Measurements from ENCODE around the gene STRADB.
"Not testable (repeated sequence)": the region's sequence is repeated elsewhere in the genome, so short reads cannot be mapped to it uniquely, and the experiment has no call there.

Gene STRADB, protein sequence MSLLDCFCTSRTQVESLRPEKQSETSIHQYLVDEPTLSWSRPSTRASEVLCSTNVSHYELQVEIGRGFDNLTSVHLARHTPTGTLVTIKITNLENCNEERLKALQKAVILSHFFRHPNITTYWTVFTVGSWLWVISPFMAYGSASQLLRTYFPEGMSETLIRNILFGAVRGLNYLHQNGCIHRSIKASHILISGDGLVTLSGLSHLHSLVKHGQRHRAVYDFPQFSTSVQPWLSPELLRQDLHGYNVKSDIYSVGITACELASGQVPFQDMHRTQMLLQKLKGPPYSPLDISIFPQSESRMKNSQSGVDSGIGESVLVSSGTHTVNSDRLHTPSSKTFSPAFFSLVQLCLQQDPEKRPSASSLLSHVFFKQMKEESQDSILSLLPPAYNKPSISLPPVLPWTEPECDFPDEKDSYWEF

DNA sequence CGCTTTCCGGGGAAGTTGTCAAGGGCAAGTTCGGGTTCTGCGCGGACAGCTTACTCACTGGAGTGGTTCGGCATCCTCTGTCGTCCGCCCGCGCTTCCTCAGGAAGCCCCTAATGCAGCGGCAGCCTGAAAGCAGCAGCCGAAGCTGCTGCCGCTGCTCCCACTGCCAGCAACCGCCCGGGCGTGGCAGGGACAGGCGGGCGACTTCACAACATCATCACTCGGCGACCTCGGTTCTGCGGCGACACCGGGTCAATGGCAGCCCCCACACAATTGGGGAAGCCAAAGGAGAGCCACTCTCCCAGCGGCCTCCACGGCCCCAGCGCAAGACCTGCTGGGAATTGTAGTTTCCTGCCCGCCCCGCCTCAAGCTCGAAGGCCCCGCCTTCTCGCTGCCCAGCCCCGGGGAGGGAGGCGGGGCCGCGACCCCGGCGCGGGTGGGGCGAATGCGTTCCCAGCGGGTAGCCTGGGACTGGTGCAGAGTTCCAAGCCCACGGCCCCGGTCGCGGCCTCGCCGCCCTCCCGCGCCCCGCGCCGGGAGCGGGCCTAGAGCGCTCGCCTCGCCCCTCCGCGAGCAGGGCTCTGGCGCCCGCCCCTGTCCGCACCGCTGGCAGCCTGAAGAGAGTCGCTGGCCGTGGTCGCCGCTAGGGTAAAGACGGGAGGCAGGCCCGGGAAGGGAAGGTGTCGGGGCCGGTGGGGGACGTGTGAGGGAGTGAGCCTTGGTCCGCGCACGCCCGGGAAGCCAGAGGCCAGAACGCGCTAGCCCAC, at the start of gene STRADB, which contains the start of gene TRAK2:
Gene STRADB, plus strand, starts transcription at position 449 of the 766 bp plus-strand sequence. CDS start 3,101 bp downstream, outside the sequence.
Gene TRAK2, minus strand, starts transcription at position 167 of the 766 bp plus-strand sequence. CDS start 30,951 bp downstream, outside the sequence.
- DNase-seq = peak; percentile 93

DNA sequence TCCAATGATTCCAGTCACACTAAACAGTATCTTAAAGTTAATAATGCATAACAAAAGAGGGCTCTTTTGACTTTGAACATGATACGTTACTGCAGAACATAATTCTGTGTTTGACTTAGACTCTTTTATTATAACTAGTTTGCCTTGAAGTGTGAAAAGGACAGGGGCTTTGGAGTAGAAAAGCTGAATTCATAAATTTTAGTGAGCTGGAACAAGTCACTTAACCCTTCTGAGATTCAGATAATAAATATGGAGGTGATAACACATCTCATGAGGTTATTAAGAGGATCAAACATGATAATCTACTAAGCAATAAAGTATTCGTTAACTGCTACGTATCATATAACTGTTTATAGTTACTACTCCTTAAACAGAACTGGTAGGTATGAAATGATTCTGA, 49.7 kb upstream of the STRADB start:
- no peak for DNase-seq

DNA sequence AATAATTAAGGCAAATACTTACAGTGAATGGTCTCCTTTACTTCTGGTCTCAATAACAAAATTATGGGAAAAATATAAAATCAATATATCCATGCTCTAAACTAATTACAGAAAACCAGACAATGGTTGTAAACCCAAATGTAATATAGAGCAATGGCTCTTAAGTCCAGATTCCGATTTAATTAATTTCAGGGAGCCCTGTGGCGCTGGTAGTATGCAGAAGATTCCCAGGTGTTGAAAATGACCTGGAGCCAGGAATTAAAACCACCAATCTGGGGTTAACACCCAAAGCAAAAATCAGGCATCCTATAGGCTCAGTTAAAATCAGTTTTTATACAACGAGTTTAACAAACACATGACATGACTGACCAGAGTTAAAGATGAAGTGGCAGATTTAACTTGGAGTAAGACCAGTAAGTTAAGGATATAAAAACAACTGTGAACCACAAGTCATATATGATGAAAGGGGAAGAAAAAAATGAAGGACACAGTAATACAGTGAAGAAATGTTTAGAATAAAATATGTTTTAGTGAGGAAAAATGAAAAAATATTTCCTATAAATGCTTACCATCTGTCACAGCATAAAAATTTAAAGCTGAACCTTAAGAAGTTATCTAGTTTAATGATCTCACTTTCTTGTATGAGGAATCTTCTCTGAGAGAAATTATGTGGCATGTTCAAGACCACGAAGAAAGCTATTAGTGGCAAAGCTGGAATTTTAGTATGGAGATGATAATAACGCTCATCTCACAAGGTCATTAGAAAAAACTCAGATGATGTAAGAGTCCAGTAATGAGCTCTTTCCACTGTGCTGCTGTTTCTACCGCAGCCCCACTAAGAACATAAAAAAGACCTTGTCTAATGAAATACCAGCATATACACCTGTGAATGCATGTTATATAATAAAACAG, 48.6 kb upstream of the STRADB start:
- peak; percentile 92 for DNase-seq

DNA sequence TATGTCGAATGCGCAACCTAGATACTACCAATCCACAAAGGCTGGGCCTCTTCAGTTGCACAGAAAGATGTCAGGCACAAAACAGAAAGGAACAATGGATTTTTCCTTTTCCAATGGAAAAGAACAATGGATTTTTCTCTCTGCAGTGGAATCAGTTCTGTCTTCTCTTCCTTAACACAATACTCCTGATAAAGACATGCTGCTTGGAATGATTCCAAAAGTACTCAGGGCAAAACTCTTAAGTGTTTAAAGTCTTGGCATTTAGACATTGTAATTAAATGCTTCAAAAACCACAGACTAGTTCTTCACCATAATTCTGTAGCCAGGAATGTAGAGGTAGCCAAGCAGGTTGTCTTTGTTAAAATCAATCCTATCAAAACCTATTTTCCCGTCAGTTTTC, 47.7 kb upstream of the STRADB start:
- DNase-seq = peak; percentile 78

DNA sequence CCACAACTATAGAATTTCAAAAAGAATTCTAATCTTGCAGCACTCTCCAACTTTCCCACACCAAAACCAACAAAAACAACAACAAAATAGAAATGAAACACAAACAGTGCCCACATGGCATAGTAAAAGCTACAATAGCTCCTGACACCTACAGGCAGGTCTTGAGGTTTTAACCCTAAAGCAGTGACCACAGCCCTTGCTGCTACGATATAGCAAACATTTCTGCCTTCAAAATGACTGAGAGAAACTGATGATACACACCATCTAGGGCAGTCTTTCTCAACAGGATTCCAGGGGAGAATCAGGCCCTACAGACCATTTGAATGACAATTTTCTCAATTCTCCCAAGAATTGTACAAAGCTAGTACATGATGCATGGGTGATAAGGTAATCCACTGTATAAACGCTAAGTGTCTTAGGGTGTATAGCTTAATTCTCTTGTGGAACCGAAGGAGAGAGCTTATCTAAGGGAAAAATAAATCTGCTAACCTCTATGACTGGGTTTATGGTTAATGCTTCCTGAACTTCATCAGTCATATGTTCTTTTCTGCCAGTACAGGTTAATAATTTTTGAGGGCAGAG, 46.8 kb upstream of the STRADB start:
- no peak for DNase-seq

DNA sequence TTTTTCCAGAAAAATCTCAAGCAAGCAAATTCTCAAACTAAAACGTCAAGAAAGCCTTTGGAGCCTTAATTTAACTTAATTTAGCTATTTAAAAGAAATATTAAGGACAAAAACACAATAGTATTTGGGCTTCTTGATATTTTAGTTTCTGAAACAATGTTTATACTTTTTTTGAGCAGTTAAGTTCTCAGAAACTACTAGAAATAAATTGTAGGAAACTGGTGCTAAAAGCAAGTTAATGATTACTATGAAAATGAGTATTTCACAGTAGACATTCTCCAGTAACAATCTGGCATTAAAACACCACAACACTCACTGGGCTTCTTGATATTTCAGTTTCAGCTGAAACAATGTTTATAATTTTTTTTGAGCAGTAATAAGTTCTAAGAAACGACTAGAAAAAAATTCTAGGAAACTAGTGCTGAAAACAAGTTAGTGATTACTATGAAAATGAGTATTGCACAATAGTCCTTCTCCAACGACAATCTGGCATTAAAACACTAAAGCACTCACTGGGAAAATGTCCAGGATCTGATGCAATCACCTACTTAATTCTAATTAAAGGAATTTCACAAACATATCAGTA, 45.4 kb upstream of the STRADB start:
- peak; percentile 86 for DNase-seq

DNA sequence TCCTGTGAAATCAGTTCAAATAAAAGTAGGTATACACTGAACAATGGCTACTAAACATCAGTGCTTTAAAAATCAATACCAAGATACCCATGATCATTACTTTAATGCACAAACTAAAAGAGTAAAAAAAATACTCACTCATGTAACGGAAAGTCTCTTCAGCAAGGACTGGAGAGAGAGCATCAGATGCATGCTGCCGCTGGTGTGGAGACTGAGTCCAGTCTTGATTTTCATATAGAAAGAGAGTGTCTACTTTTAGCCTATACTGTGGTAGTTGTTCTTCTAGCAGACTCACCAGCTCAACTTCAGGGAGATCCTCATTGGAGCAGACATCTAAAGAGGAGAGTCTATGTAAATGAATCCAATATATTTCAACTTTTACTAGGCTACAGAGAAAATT, 44.3 kb upstream of the STRADB start:
- peak; percentile 14 for DNase-seq

DNA sequence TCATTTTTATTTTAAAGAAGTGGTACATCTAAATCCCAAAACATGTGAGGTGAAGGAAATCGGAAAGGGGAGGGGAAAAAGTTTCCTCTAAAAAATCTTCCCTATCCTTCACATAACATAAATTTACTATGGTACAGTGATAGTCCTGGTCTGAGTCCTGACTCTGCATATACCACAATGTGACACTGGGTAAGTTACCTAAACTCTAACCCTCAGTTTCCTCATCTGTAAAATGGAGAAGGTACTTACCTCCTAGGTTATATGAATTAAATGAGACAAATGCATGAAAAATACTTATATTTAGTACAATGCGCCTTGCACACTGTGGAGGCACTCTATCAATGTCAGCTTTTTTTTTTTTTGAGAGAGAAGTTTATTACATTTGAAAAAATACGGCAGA, 42.6 kb upstream of the STRADB start:
- no peak for DNase-seq

DNA sequence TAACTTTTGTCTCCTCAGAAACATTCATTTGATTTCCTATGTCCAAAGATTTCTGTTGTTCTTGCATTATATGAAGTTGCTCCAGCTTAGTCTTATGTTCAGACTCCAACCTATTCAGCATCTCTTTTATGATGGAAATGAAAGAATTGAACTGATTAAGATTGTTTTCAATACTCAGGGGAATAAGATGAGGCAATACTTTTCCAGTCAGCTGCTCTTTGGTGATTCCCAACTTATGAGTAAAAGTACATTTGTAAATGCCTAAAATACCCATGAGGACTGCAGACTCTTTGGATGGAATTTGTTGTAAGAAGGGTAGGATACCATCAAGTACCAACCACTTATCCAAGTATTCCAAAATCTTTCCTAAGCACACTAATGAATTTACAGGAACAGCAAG, 40.1 kb upstream of the STRADB start:
- peak; percentile 81 for DNase-seq

DNA sequence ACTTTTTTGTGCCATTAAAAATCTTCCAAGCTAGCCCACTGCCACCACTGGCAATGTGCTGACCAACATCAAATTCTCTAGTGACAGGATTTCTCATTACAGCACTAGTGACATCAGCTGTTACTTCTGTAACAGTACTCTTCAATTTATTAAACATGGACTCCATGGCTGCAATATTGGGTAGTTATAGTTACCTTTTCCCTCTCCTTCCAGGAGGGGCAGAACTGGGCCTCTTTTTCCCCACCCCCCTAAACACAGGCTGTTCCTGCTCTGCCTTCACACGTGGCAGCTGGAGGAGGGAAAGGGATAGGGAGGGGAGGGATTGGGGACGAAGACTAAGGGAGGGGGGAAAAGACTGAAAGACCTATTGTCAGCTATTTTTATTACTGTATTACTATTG, 38.4 kb upstream of the STRADB start:
- no peak for DNase-seq

DNA sequence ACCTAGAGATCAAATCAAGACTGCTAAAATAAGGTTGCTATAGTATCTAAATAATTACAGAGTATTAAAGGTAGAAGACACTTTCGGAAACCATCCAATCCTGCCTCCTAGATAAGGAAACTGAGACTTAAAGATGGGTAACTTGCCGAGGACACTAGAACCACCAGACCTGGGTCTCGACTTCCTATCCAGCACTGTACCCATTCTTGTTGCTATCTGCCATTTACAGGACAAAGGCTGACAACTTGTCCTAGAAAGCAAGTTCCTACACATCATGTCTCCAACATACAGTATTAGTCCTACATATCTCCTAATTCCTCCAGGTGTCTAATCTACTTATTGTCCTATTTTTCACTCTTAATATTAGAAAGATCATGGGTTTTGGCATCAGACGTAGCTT, 38.0 kb upstream of the STRADB start:
- no peak for DNase-seq

DNA sequence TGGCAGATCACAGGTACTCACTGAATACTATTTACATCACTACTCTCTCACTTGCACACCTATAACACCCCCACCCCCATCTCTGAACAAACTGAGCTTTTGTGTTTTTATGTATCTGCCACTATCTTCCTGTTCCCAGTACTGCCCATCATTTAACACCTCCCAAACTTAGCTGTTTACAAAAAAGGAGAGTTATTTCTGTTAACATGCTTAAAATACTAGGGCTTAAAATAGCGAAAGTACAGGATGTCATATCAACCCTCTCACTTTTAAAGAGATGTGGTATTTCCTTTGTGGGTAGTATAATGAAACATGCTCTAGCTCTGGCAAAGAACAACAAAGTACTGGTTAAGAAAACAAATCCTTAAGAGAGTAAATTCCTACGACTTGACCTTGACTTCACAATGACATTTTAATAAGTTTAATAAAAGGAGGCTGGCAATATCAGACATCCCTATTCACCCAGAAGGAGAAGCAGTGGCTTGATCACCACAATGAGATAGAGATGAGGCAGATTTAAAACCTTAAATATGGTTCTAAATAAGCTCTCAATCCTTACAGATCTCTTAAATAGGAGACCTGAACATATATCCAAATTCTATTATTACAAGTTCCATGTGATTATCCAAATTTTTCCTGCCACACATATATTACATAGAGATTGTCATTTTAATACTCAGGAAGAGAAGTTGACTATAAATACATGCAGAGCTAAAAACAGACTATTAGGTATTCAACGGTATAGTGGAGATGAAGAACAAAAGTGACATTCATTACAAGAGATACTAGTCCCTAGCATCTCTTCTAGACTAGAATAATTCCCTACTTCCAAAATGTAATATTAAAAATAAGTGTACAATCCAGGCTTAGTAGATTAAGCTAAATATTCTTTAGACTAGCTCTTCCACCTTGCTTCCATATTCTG, 37.2 kb upstream of the STRADB start:
- DNase-seq = peak; percentile 43

DNA sequence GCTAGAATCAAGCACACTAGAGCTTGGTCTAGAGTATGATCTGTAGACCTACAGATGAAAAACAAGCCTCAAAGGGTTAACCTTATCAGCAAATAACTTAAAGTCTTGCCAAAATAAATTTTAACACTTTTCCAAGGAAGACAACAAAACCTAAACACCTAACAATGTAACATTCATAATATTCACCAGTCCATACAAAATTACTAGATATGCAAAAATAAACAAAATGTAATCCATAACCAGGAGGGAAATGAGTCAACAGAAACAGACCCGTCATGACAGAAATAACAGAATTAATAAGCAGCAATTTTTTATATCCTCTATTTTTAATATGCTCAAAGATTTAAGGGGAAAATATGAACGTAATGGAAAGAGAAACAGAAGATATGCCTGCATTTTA, 36.4 kb upstream of the STRADB start:
- DNase-seq = no peak

DNA sequence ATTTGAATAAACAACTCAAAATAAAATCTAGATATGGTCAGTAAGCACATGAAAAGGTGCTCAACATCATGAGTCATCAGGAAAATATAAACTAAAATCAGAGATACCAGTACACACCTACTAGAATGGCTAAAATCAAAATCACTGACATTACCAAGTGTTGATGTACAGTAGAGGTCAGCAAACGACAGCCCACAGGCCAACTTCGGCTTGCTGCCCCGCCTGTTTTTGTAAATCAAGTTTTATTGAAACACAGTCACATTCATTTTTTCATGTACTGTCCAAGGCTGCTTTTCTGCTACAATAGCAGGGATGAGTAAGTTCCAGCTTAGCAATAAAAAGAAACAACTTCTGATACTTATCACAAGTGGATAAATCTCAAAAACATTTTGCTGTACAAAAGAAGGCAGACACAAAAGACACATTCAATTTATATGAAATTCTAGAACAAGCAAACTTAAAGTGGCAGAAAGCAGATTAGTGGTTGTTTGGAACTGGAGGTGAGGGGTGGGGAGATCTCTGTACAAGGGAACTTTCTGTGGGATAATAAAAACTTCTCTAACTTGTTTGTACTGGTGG, 32.4 kb upstream of the STRADB start:
- no peak for DNase-seq

DNA sequence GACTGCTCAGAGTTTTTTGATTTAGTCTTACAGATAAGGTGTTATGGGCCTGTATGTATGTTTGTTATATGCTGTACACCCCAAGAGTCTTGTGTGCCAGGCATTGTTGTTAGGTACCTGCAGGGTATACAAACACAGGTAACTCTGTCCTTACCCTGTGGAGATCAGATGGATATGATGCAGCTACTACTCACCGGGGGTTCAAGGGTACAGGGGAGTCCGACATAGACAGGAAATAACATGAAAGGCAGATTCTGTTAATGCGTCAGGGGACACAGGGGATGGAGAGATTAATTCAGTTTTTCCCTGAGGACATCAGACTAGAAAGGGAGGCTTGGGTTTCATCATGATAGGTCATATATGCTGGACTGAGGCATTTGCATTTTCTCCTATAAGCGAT, 31.6 kb upstream of the STRADB start:
- DNase-seq = no peak

DNA sequence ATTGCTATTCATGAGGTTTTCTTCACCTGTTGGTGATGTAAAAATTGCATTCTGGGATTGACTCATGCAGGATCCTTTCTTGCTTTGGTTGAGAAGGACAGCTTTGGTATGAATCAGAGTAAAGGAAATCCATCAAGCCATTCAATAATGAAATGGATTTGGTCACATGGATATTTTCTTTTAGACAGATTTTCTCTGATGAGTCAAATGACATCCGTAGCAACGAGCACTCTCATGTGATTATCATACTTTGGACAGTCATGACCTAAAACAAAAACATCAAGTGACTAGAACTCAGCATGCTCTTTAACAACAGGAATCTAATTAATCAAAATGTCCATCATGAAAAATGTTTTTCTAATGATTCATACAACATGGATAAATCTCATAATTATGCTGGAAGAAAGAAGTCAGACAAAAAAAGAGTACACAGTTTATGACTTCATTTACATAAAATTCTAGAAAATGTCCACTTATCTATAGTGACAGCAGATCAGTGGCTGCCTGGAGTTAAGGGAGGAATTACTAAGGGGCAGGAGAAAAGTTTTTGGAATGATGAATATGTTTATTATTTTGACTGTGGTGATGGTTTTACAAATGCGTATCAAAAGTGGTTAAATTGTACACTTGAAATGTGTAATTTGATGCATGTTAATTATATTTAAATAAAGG, 31.0 kb upstream of the STRADB start:
- peak; percentile 74 for DNase-seq

DNA sequence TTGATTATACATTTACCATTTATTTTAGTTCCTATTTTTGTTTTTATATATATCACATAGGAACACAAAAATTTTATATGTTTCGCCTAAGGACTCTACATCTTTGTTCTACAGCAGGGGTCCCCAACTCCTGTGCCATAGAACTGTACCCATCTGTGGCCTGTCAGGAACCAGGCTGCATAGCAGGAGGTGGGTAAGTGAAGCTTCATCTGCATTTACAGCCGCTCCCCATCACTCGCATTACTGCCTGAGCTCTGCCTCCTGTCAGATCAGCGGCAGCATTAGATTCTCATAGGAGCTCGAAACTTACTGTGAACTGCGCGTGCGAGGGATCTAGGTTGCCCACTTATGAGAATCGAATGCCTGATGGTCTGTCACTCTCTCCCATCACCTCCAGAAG, 25.6 kb upstream of the STRADB start:
- no peak for DNase-seq

DNA sequence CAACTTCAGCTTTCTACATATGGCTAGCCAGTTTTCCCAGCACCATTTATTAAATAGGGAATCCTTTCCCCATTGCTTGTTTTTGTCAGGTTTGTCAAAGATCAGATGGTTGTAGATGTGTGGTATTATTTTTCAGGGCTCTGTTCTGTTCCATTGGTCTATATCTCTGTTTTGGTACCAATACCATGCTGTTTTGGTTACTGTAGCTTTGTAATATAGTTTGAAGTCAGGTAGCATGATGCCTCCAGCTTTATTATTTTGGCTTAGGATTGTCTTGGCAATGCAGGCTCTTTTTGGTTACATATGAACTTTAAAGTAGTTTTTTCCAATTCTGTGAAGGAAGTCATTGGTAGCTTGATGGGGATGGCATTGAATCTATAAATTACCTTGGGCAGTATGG, 23.2 kb upstream of the STRADB start:
- DNase-seq = not testable (repeated sequence)

DNA sequence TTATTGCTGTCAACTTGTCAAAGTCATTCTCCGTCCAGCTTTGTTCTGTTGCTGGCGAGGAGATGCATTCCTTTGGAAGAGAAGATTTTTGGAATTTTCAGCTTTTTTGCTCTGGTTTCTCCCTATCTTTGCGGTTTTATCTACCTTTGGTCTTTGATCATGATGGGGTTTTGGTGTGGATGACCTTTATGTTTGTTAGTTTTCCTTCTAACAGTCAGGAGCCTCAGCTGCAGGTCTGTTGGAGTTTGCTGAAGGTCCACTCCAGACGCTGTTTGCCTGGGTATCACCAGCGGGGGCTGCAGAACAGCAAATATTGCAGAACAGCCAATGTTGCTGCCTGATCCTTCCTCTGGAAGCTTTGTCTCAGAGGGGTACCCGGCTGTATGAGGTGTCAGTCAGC, 21.7 kb upstream of the STRADB start:
- not testable (repeated sequence) for DNase-seq

DNA sequence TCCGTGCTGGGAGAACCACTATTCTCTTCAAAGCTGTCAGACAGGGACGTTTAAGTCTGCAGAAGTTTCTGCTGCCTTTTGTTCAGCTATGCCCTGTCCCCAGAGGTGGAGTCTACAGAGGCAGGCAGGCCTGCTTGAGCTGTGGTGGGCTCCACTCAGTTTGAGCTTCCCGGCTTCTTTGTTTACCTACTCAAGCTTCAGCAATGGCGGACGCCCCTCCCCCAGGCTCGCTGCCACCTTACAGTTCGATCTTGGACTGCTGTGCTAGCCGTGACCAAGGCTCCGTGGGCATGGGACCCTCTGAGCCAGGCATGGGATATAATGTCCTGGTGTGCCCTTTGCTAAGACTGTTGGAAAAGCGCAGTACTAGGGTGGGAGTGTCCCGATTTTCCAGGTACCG, 21.2 kb upstream of the STRADB start:
- not testable (repeated sequence) for DNase-seq

Data from fibroblast of upper back skin (primary cell).